ENCODE results near the gene DMGDH. TPM values are rescaled to one million over a fixed set of nuclear protein-coding genes. Genes with fewer than 3 reads are reported as not detected.

The DMGDH gene
- total RNA-seq, 2 experiments from 2014 or later: 0.50 to 0.86 TPM

Other genes starting within 250 kb of the DMGDH start
- gene ARSB, start 84.4 kb downstream of the DMGDH start, total RNA-seq: 1 to 10 TPM; 7.6 to 8.0 TPM
- gene BHMT2, start 93 bp upstream of the DMGDH start, total RNA-seq: not detected
- gene BHMT, start 42.1 kb upstream of the DMGDH start, total RNA-seq: not detected
- gene JMY, start 166.5 kb upstream of the DMGDH start, total RNA-seq: 1 to 10 TPM; 7.3 to 7.4 TPM

Measured in activated CD4-positive, alpha-beta T cell treated with anti-CD3 and anti-CD28 coated beads for 36 hours (primary cell).